Uterus (tissue), 4 donors: ENCODE results near the gene ANXA7. TPM values are rescaled to one million over a fixed set of nuclear protein-coding genes. Genes with fewer than 3 reads are reported as not detected.

Experiments
- DNase-seq, 2 donors: peaks; one replicate each; pipeline ENCODE4 v3.0.0-alpha.2; 2019 to 2020
- H3K27ac ChIP-seq, 2 donors: fragments of 200-600 bp; sonication (generic); 1 replicate in 1 of 2; 2 replicates in 1 of 2; pipeline ENCODE4 v1.5.1; 2016 to 2018
- H3K27me3 ChIP-seq, 2 donors: fragments of 200-600 bp; sonication (generic); one replicate each; pipeline ENCODE4 v1.5.1; 2018 to 2019; ENCODE audit warnings: control low read depth in 1 of 2
- H3K36me3 ChIP-seq, 2 donors: fragments of 200-600 bp; sonication (generic); one replicate each; pipeline ENCODE4 v1.5.1; 2019; ENCODE audit warnings: control low read depth in 1 of 2
- H3K4me1 ChIP-seq, 2 donors: fragments of 200-600 bp; sonication (generic); one replicate each; pipeline ENCODE4 v1.5.1; 2018 to 2019; ENCODE audit warnings: control low read depth in 1 of 2
- H3K4me3 ChIP-seq, 2 donors: fragments of 200-600 bp; sonication (generic); 1 replicate in 1 of 2; 2 replicates in 1 of 2; pipeline ENCODE4 v1.5.1; 2018 to 2019; ENCODE audit warnings: mild to moderate bottlenecking in 1 of 2
- H3K9me3 ChIP-seq, 2 donors: fragments of 200-600 bp; sonication (generic); one replicate each; pipeline ENCODE4 v1.5.1; 2019; ENCODE audit warnings: control low read depth in 1 of 2
- CTCF ChIP-seq, 4 experiments: fragments of 200-600 bp in 2 of 4; fragments of 450-650 bp in 2 of 4; sonication (generic) in 2 of 4; IDR thresholded peaks; one replicate each; pipeline ENCODE4 v1.5.1; 2016 to 2019; ENCODE audit warnings: antibody characterized with exemption in 4 of 4, mild to moderate bottlenecking in 2 of 4, moderate library complexity in 1 of 4
- POLR2A ChIP-seq, 2 donors: fragments of 450-650 bp; IDR thresholded peaks; one replicate each; pipeline ENCODE4 v1.6.1; 2016; ENCODE audit warnings: antibody characterized with exemption in 2 of 2, mild to moderate bottlenecking in 1 of 2, moderate library complexity in 1 of 2
- intact Hi-C: fragments of 100-400 bp; cut with DNase I; formaldehyde crosslinking; loops from one replicate; pipeline ENCODE4 v1.15.1; 2023; ENCODE audit warnings: low total_unique reads
- total RNA-seq, 4 donors: library from RNA; depleted of rRNA in 3 of 4; stranded (reverse); fragments of >200 nt in 3 of 4; gene quantifications; one replicate each; pipeline versions ENCODE4 v1.1.0 to v1.2.4, GENCODE V29; 2014 to 2023
- donor health status: DM: yes; HTN: yes; CAD: no.

ANXA7 gene
- total RNA-seq, 4 donors from 2014 or later = 42.3 to 106 (median 65.6) TPM

GRCh38 chr10:73408061-73408460 lies 5.8 kb downstream of the ANXA7 start:
- intact Hi-C loops = no loop called here
- no peaks in the 10 kb centered on the region for H3K9me3 ChIP-seq
- no peak overlapping the region for H3K27ac ChIP-seq
- TF ChIP-seq CTCF (IDR thresholded peaks at IDR 0.05) (no peak), POLR2A (IDR thresholded peaks at IDR 0.05) (no peak)
- H3K4me3 ChIP-seq = no peak overlapping the region
- H3K36me3 ChIP-seq = no peaks in the 10 kb centered on the region
- no peak for DNase-seq
- no peaks in the 10 kb centered on the region for H3K27me3 ChIP-seq
- H3K4me1 ChIP-seq = peaks cover 0 to 7% of the 10 kb centered on the region in 2 donors

GRCh38 chr10:73407495-73407894 lies 6.4 kb downstream of the ANXA7 start:
- intact Hi-C loops = no loop called here
- TF ChIP-seq CTCF (IDR thresholded peaks at IDR 0.05) (no peak), POLR2A (IDR thresholded peaks at IDR 0.05) (no peak)
- no peak overlapping the region for H3K27ac ChIP-seq
- no peak for DNase-seq
- H3K9me3 ChIP-seq = no peaks in the 10 kb centered on the region
- H3K27me3 ChIP-seq = no peaks in the 10 kb centered on the region
- no peaks in the 10 kb centered on the region for H3K36me3 ChIP-seq
- no peak overlapping the region for H3K4me3 ChIP-seq
- peaks cover 0 to 3% of the 10 kb centered on the region in 2 donors for H3K4me1 ChIP-seq

- intact Hi-C loops = no loop called here
- H3K36me3 ChIP-seq = no peaks in the 10 kb centered on the region
- H3K4me1 ChIP-seq = no peaks in the 10 kb centered on the region
Measured at GRCh38 chr10:73406846-73407245, 7.0 kb downstream of the ANXA7 start.

GRCh38 chr10:73405556-73405955 lies 8.3 kb downstream of the ANXA7 start:
- intact Hi-C loops = no loop called here
- no peak for TF ChIP-seq CTCF (IDR thresholded peaks at IDR 0.05)
- TF ChIP-seq POLR2A (IDR thresholded peaks at IDR 0.05) = no peak
- no peaks in the 10 kb centered on the region for H3K9me3 ChIP-seq

More at GRCh38 chr10:73406846-73407245, 7.0 kb downstream of the ANXA7 start:
- TF ChIP-seq CTCF (IDR thresholded peaks at IDR 0.05) (no peak), POLR2A (IDR thresholded peaks at IDR 0.05) (no peak)
- DNase-seq = no peak
- Histone ChIP-seq H3K27ac (no peak overlapping the region), H3K9me3 (no peaks in the 10 kb centered on the region), H3K27me3 (no peaks in the 10 kb centered on the region), H3K4me3 (no peak overlapping the region)

GRCh38 chr10:73404690-73405089 lies 9.2 kb downstream of the ANXA7 start:
- no peak for TF ChIP-seq CTCF (IDR thresholded peaks at IDR 0.05)
- TF ChIP-seq POLR2A (IDR thresholded peaks at IDR 0.05) = no peak

More at GRCh38 chr10:73405556-73405955, 8.3 kb downstream of the ANXA7 start:
- Histone ChIP-seq H3K27ac (no peak overlapping the region), H3K36me3 (no peaks in the 10 kb centered on the region), H3K4me1 (no peaks in the 10 kb centered on the region), H3K27me3 (no peaks in the 10 kb centered on the region), H3K4me3 (no peak overlapping the region)
- DNase-seq = no peak

More at GRCh38 chr10:73404690-73405089, 9.2 kb downstream of the ANXA7 start:
- H3K27me3 ChIP-seq = no peaks in the 10 kb centered on the region
- no peaks in the 10 kb centered on the region for H3K4me1 ChIP-seq
- intact Hi-C loops = no loop called here
- H3K4me3 ChIP-seq = no peak overlapping the region
- H3K36me3 ChIP-seq = no peaks in the 10 kb centered on the region
- DNase-seq = no peak
- no peaks in the 10 kb centered on the region for H3K9me3 ChIP-seq
- no peak overlapping the region for H3K27ac ChIP-seq
